MCF 10A (cell line): Measurements from ENCODE around the gene PRDM8. TPM values are rescaled to one million over a fixed set of nuclear protein-coding genes. Genes with fewer than 3 reads are reported as not detected.

ENCODE experiments used
- BruUV-seq: library from RNA; stranded (reverse); fragments of 400-500 nt; replicated peaks from 2 replicates; lab custom pipeline; 2021; lab: Mats Ljungman, UMichigan
- CTCF ChIA-PET: fragments of 300-600 bp; sonication (Branson Sonifier 250); formaldehyde crosslinking; extraction: SDS; loops from one replicate; lab custom pipeline; 2021; ENCODE audit warnings: antibody characterized with exemption, inconsistent platforms; lab: Yijun Ruan, JAX
- POLR2A ChIA-PET: fragments of 300-600, 350-650 bp; sonication (Branson Sonifier 250); formaldehyde crosslinking; extraction: SDS; loops from one replicate; lab custom pipeline; 2020; ENCODE audit warnings: antibody characterized with exemption, inconsistent platforms; lab: Yijun Ruan, JAX
- DNase-seq: peaks from one replicate; pipeline ENCODE4 v3.0.0-alpha.2; 2018; ENCODE audit not compliant: unreplicated experiment
- H3K27ac Mint-ChIP-seq: one replicate; pipeline ENCODE4 v1.8.0; 2022; ENCODE audit warnings: mild to moderate bottlenecking, low read depth, mixed read lengths; ENCODE audit not compliant: unreplicated experiment
- H3K27me3 Mint-ChIP-seq: one replicate; pipeline ENCODE4 v1.8.0; 2022; ENCODE audit warnings: mixed read lengths; ENCODE audit not compliant: insufficient read depth, unreplicated experiment
- H3K36me3 Mint-ChIP-seq: one replicate; pipeline ENCODE4 v1.8.0; 2022; ENCODE audit warnings: mild to moderate bottlenecking, moderate library complexity, mixed read lengths; ENCODE audit not compliant: insufficient read depth, unreplicated experiment
- H3K4me1 Mint-ChIP-seq: one replicate; pipeline ENCODE4 v1.8.0; 2022; ENCODE audit warnings: mixed read lengths; ENCODE audit not compliant: insufficient read depth, unreplicated experiment
- H3K4me3 Mint-ChIP-seq: one replicate; pipeline ENCODE4 v1.8.0; 2022; ENCODE audit warnings: mild to moderate bottlenecking, moderate library complexity, mixed read lengths; ENCODE audit not compliant: unreplicated experiment
- H3K9me3 Mint-ChIP-seq: one replicate; pipeline ENCODE4 v1.8.0; 2022; ENCODE audit warnings: mixed read lengths; ENCODE audit not compliant: unreplicated experiment
- CTCF ChIP-seq: fragments of 200-600 bp; IDR thresholded peaks from one replicate; pipeline ENCODE4 v1.8.0; 2022; ENCODE audit warnings: antibody characterized with exemption, mild to moderate bottlenecking; ENCODE audit not compliant: unreplicated experiment
- intact Hi-C: fragments of 100-400 bp; cut with micrococcal nuclease; formaldehyde crosslinking; loops from 2 replicates; pipeline ENCODE4 v1.14.1; 2022
- total RNA-seq: library from RNA; stranded (reverse); gene quantifications from 2 replicates; pipeline ENCODE4 v1.2.3, GENCODE V29; 2022

PRDM8 gene
- total RNA-seq, 1 experiment from 2014 or later, result 4.9 TPM

DNA sequence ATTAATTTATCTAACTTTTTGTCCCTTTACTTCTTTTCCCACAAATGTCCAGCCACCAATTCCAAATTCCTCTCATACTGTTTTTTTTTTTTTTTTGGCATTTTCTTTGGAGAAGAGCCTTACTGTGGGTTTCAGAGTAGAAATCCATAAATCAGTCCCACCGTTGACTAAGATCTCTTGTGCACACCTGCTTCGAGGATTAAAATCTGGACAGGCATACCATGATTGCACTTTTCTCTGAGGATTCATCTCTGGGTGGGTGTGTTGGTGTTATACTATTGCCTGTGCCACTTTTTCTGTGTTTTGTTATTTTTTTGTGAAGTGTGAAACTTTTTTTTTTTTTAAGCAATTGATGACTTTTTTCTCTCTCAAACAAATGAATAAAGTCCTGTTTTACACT lies 13.2 kb downstream of the PRDM8 start:
- Mint-ChIP-seq H3K4me3 (no peak overlapping the region), H3K9me3 (peaks cover 8% of the 10 kb centered on the region), H3K4me1 (peaks cover 15% of the 10 kb centered on the region), H3K27me3 (no peaks in the 10 kb centered on the region), H3K27ac (no peak overlapping the region), H3K36me3 (peaks cover 6% of the 10 kb centered on the region)
- no peak for TF ChIP-seq CTCF
- BruUV-seq, result no TSS peak
- ChIA-PET POLR2A (no interaction called here), CTCF (interaction anchor here (0.6 to 1.5 kb wide), 2 partner anchors 11 to 293 kb away, joined by 3 read pairs; no protein-coding TSS in a partner anchor)
- intact Hi-C loops, result no loop called here
- no peak for DNase-seq

DNA sequence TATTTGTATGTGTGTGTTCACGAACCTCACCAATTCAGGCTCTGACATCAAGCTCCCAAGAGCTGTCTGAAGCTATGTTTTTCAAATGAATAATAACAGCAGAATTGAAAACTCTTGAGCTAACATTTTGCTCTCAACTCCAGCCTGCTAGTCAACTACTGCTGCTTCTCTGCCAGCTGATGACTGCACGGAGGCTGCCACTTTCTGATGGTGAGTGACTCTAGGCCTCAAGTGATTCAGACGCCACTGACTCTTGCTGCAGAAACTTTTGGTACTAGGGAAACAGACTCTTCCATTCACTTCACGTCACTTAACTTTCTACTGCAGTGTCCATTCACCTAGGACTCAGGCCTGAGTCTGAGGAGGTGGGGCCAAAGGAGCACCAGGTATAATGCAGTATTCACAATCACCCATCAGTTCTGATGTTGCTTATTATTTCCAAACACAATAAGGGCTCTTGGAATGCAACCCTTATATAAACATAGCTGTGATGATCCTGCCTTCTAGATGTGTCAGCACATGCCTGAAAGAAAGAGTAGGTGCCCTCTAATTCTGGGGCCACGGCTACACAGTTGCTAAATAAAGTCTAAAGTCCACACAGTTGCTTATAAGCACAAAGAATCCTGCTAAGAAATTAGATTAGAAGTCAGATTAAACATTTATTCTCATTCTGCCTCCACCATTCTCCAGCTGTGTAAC lies 16.0 kb downstream of the PRDM8 start:
- H3K4me3 Mint-ChIP-seq, result no peak overlapping the region
- intact Hi-C loops, result no loop called here
- peaks cover 2% of the 10 kb centered on the region for H3K9me3 Mint-ChIP-seq
- CTCF ChIA-PET, result interaction anchor here (0.6 to 4.2 kb wide), 17 partner anchors 10 to 1261 kb away, joined by 3 to 42 read pairs (median 4); no protein-coding TSS in a partner anchor
- no peaks in the 10 kb centered on the region for H3K27me3 Mint-ChIP-seq
- H3K27ac Mint-ChIP-seq, result no peak overlapping the region
- POLR2A ChIA-PET, result interaction anchor here (0.5 to 1.3 kb wide), 6 partner anchors 28 to 1274 kb away, joined by 3 to 6 read pairs (median 3); partner anchors contain the start of gene PAQR3
- peaks cover 6% of the 10 kb centered on the region for H3K36me3 Mint-ChIP-seq
- peaks cover 15% of the 10 kb centered on the region for H3K4me1 Mint-ChIP-seq
- TF ChIP-seq CTCF, result no peak
- BruUV-seq, result no TSS peak
- peak; percentile 49 for DNase-seq

GRCh38 chr4:80215449-80216052 lies 18.2 kb downstream of the PRDM8 start:
- peak; percentile 39 for DNase-seq
- Mint-ChIP-seq H3K36me3 (peaks cover 6% of the 10 kb centered on the region), H3K4me3 (no peak overlapping the region), H3K27me3 (no peaks in the 10 kb centered on the region), H3K27ac (no peak overlapping the region), H3K4me1 (peaks cover 15% of the 10 kb centered on the region), H3K9me3 (no peaks in the 10 kb centered on the region)
- TF ChIP-seq CTCF, result peak; percentile 44
- POLR2A ChIA-PET, result no interaction called here
- intact Hi-C loops, result loop anchor here (1.0 to 2.0 kb wide), 4 partner anchors 31 to 1263 kb away; no protein-coding TSS in a partner anchor
- BruUV-seq, result no TSS peak
- CTCF ChIA-PET, result interaction anchor here (0.6 to 2.0 kb wide), 8 partner anchors 10 to 1263 kb away, joined by 3 to 16 read pairs (median 6); no protein-coding TSS in a partner anchor

DNA sequence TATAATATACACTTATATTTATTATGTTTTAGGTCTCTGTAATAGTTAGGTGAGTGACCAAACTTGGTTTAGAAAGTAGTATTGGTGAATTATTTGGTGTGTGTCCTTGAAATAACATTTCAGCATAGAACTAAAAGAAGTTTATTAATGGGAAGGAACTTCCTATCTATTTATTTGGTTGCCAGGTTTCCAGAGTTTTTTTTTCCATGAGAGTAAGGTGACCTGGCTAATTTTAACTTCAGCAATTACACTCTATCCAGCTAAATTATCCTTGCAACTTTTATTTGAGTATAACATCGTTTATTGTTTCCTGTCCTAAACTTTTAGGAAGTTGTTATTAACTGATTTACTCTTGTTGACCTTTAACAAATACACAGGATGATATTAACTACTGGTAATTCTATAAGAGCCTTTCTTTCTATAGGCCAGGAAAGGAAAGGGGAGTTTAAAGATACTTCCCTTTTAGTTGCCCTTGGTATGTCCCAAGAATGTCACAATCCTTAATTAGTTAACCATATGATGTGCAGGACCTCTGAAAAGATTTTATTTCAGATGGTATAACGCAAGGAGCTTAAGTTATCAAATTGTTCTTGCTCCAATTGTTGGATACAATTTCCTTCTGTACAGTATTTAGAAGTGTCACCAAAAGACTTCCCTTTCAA lies 18.9 kb downstream of the PRDM8 start:
- intact Hi-C loops, result no loop called here
- CTCF ChIA-PET, result interaction anchor here (0.6 to 2.0 kb wide), 9 partner anchors 11 to 1263 kb away, joined by 3 to 16 read pairs (median 5); no protein-coding TSS in a partner anchor

More for the DNA sequence above, 18.9 kb downstream of the PRDM8 start:
- H3K36me3 Mint-ChIP-seq, result peaks cover 6% of the 10 kb centered on the region
- DNase-seq, result no peak
- no TSS peak for BruUV-seq
- H3K4me1 Mint-ChIP-seq, result peaks cover 15% of the 10 kb centered on the region
- H3K27ac Mint-ChIP-seq, result no peak overlapping the region
- TF ChIP-seq CTCF, result no peak
- no peak overlapping the region for H3K4me3 Mint-ChIP-seq
- H3K27me3 Mint-ChIP-seq, result no peaks in the 10 kb centered on the region
- POLR2A ChIA-PET, result no interaction called here
- no peaks in the 10 kb centered on the region for H3K9me3 Mint-ChIP-seq
